OCI-LY7 (cell line): ENCODE measurements around the gene SEMA4B.

Source experiments
- CTCF ChIP-seq: fragments of 200-600 bp; sonication (generic); conservative IDR thresholded peaks from 2 replicates; pipeline ENCODE4 v1.5.1; 2014; ENCODE audit warnings: mild to moderate bottlenecking, antibody characterized with exemption, low read length, moderate library complexity, mixed read lengths
- EZH2phosphoT487 ChIP-seq: fragments of 200-600 bp; sonication (generic); IDR thresholded peaks from 2 replicates; pipeline ENCODE4 v1.6.1; 2018; ENCODE audit warnings: low read depth, borderline replicate concordance, mild to moderate bottlenecking, mixed run types, antibody characterized with exemption, low read length, moderate library complexity, mixed read lengths

GRCh38 chr15:90191344-90191687, 9.8 kb upstream of the SEMA4B start:
- no peak for TF ChIP-seq CTCF
- TF ChIP-seq EZH2phosphoT487 = no peak
